ENCODE data around the gene TNPO2. TPM values are rescaled to one million over a fixed set of nuclear protein-coding genes. Genes with fewer than 3 reads are reported as not detected.

The TNPO2 gene
- total RNA-seq, 2 donors from 2014 or later, result 106 to 113 TPM

- H3K27ac ChIP-seq (ENCODE audit: low read depth, low read length), result no peak overlapping the region
- peaks cover 32% of the 10 kb centered on the region for H3K36me3 ChIP-seq (ENCODE audit: control insufficient read depth, insufficient read depth, low read length)
- no peaks in the 10 kb centered on the region for H3K27me3 Mint-ChIP-seq (ENCODE audit: insufficient read depth)
- peaks cover 28% of the 10 kb centered on the region for H3K36me3 Mint-ChIP-seq (ENCODE audit: low read depth)
- H3K9me3 ChIP-seq (ENCODE audit: control insufficient read depth, low read length), result no peaks in the 10 kb centered on the region
- no peaks in the 10 kb centered on the region for H3K4me1 ChIP-seq (ENCODE audit: control insufficient read depth, insufficient read depth, low read length)
- H3K27ac Mint-ChIP-seq, result no peak overlapping the region
- no peaks in the 10 kb centered on the region for H3K9me3 Mint-ChIP-seq
- peak overlapping the region; percentile 96 for H3K4me3 Mint-ChIP-seq
- DNase-seq, result no peak
- peaks cover 22% of the 10 kb centered on the region for H3K4me1 Mint-ChIP-seq
- WGBS, 2 experiments (ENCODE audit: insufficient coverage in 1 of 2, insufficient read length in 1 of 2), result 87 to 92% methylated on average over 3 to 4 of the region's 4 CpGs
- TF ChIP-seq CTCF (conservative IDR thresholded peaks at IDR 0.05), result no peak
- H3K27me3 ChIP-seq (ENCODE audit: control insufficient read depth, insufficient read depth, low read length, poor library complexity, severe bottlenecking), result no peaks in the 10 kb centered on the region
- H3K4me3 ChIP-seq (ENCODE audit: low read length), result peak overlapping the region; percentile 93
- H3K9ac ChIP-seq (ENCODE audit: extremely low read depth, low read length, poor library complexity, severe bottlenecking), result no peak overlapping the region
These were observed 55.9 kb downstream of the TNPO2 start for GRCh38 chr19:12667731-12668302.

- H3K4me1 Mint-ChIP-seq, result peaks cover 22% of the 10 kb centered on the region
- H3K27ac Mint-ChIP-seq, result peak within 1 kb of the TSS; percentile 95
- WGBS, 2 experiments (ENCODE audit: insufficient coverage in 1 of 2, insufficient read length in 1 of 2), result 4 to 13% methylated on average over 19 to 46 of the region's 46 CpGs
- Histone ChIP-seq H3K27ac (ENCODE audit: low read depth, low read length) (no peak within 1 kb of the TSS), H3K9ac (ENCODE audit: extremely low read depth, low read length, poor library complexity, severe bottlenecking) (peak within 1 kb of the TSS; percentile 76), H3K4me3 (ENCODE audit: low read length) (peak within 1 kb of the TSS; percentile 91), H3K9me3 (ENCODE audit: control insufficient read depth, low read length) (no peaks in the 10 kb centered on the region), H3K36me3 (ENCODE audit: control insufficient read depth, insufficient read depth, low read length) (peaks cover 33% of the 10 kb centered on the region), H3K4me1 (ENCODE audit: control insufficient read depth, insufficient read depth, low read length) (no peaks in the 10 kb centered on the region), H3K27me3 (ENCODE audit: control insufficient read depth, insufficient read depth, low read length, poor library complexity, severe bottlenecking) (no peaks in the 10 kb centered on the region)
- H3K27me3 Mint-ChIP-seq (ENCODE audit: insufficient read depth), result no peaks in the 10 kb centered on the region
- peak; percentile 95 for DNase-seq
- H3K9me3 Mint-ChIP-seq, result no peaks in the 10 kb centered on the region
- peaks cover 19% of the 10 kb centered on the region for H3K36me3 Mint-ChIP-seq (ENCODE audit: low read depth)
- TF ChIP-seq CTCF (conservative IDR thresholded peaks at IDR 0.05), result peak; percentile 21
- H3K4me3 Mint-ChIP-seq, result peak within 1 kb of the TSS; percentile 96
These were observed 57.3 kb downstream of the TNPO2 start, which contains the start of the genes MAN2B1 and WDR83 for GRCh38 chr19:12666265-12667048. TSS of gene MAN2B1 (minus strand) at chr19:12666742. CDS start at chr19:12666701, 41 bp downstream. TSS of gene WDR83 (plus strand) at chr19:12666807. CDS start at chr19:12669791, 2,984 bp downstream.

GRCh38 chr19:12665671-12666264, 58.0 kb downstream of the TNPO2 start:
- no peak for TF ChIP-seq CTCF (conservative IDR thresholded peaks at IDR 0.05)
- peak overlapping the region; percentile 96 for H3K4me3 Mint-ChIP-seq
- H3K4me1 Mint-ChIP-seq, result peaks cover 22% of the 10 kb centered on the region
- H3K4me3 ChIP-seq (ENCODE audit: low read length), result peak overlapping the region; percentile 91
- no peaks in the 10 kb centered on the region for H3K27me3 ChIP-seq (ENCODE audit: control insufficient read depth, insufficient read depth, low read length, poor library complexity, severe bottlenecking)
- H3K9ac ChIP-seq (ENCODE audit: extremely low read depth, low read length, poor library complexity, severe bottlenecking), result peak overlapping the region; percentile 76
- H3K27ac ChIP-seq (ENCODE audit: low read depth, low read length), result no peak overlapping the region
- 84% methylated on average over 11 of the region's 12 CpGs; no CpG with 5 or more reads in 1 of the 2 experiments for WGBS, 2 experiments (ENCODE audit: insufficient coverage in 1 of 2, insufficient read length in 1 of 2)
- H3K27me3 Mint-ChIP-seq (ENCODE audit: insufficient read depth), result no peaks in the 10 kb centered on the region
- H3K4me1 ChIP-seq (ENCODE audit: control insufficient read depth, insufficient read depth, low read length), result no peaks in the 10 kb centered on the region
- DNase-seq, result no peak
- H3K36me3 ChIP-seq (ENCODE audit: control insufficient read depth, insufficient read depth, low read length), result peaks cover 38% of the 10 kb centered on the region
- H3K27ac Mint-ChIP-seq, result peak overlapping the region; percentile 71
- H3K9me3 ChIP-seq (ENCODE audit: control insufficient read depth, low read length), result no peaks in the 10 kb centered on the region
- H3K9me3 Mint-ChIP-seq, result no peaks in the 10 kb centered on the region
- H3K36me3 Mint-ChIP-seq (ENCODE audit: low read depth), result peaks cover 23% of the 10 kb centered on the region

All from endodermal cell (in vitro differentiated cells).